ENCODE results near the gene USP3. TPM values are rescaled to one million over a fixed set of nuclear protein-coding genes. Genes with fewer than 3 reads are reported as not detected.
"Not testable (repeated sequence)": the region's sequence is repeated elsewhere in the genome, so short reads cannot be mapped to it uniquely, and the experiment has no call there.

The USP3 gene
- total RNA-seq, 1 donor from 2014 or later: 64.2 TPM

GRCh38 chr15:63612300-63612699 lies 107.9 kb downstream of the USP3 start:
- H3K4me1 ChIP-seq: peaks cover 17% of the 10 kb centered on the region
- Mint-ChIP-seq H3K4me1 (peaks cover 38% of the 10 kb centered on the region), H3K27ac (no peak overlapping the region), H3K4me3 (no peak overlapping the region), H3K9me3 (no peaks in the 10 kb centered on the region), H3K27me3 (ENCODE audit: insufficient read depth, low read depth) (no peaks in the 10 kb centered on the region), H3K36me3 (peaks cover 43% of the 10 kb centered on the region)
- H3K79me2 ChIP-seq (ENCODE audit: low read depth): no peaks in the 10 kb centered on the region
- H3K27ac ChIP-seq: no peak overlapping the region
- H4K20me1 ChIP-seq (ENCODE audit: low read depth): peaks cover 5% of the 10 kb centered on the region
- no peak for TF ChIP-seq CTCF (IDR thresholded peaks at IDR 0.05)
- no peak for TF ChIP-seq EZH2 (IDR thresholded peaks at IDR 0.05)
- no peak overlapping the region for H3K4me3 ChIP-seq
- H3K9ac ChIP-seq: no peak overlapping the region
- DNase-seq (ENCODE audit: low spot score): no peak
- no peaks in the 10 kb centered on the region for H3K9me3 ChIP-seq (ENCODE audit: low read depth)
- H3K36me3 ChIP-seq: no peaks in the 10 kb centered on the region
- H3F3A ChIP-seq (ENCODE audit: low read depth): peaks cover 23% of the 10 kb centered on the region
- H2AFZ ChIP-seq (replicated peaks): no peak overlapping the region
- H3K27me3 ChIP-seq: no peaks in the 10 kb centered on the region
- H3K4me2 ChIP-seq: no peak overlapping the region

GRCh38 chr15:63615935-63616334 lies 111.5 kb downstream of the USP3 start:
- Histone ChIP-seq H4K20me1 (ENCODE audit: low read depth) (peaks cover 5% of the 10 kb centered on the region), H3K4me3 (no peak overlapping the region), H3K36me3 (no peaks in the 10 kb centered on the region), H3K27ac (no peak overlapping the region), H3K4me1 (peaks cover 7% of the 10 kb centered on the region), H2AFZ (replicated peaks) (no peak overlapping the region), H3K4me2 (no peak overlapping the region), H3K9me3 (ENCODE audit: low read depth) (no peaks in the 10 kb centered on the region), H3K79me2 (ENCODE audit: low read depth) (no peaks in the 10 kb centered on the region), H3K27me3 (no peaks in the 10 kb centered on the region), H3K9ac (no peak overlapping the region), H3F3A (ENCODE audit: low read depth) (peaks cover 7% of the 10 kb centered on the region)
- DNase-seq (ENCODE audit: low spot score): no peak
- Mint-ChIP-seq H3K4me1 (peaks cover 13% of the 10 kb centered on the region), H3K4me3 (no peak overlapping the region), H3K36me3 (peaks cover 49% of the 10 kb centered on the region), H3K27me3 (ENCODE audit: insufficient read depth, low read depth) (no peaks in the 10 kb centered on the region), H3K27ac (no peak overlapping the region), H3K9me3 (peaks cover 3% of the 10 kb centered on the region)
- no peak for TF ChIP-seq EZH2 (IDR thresholded peaks at IDR 0.05)

- H3K4me3 ChIP-seq; H2AFZ ChIP-seq (replicated peaks); H3K36me3 ChIP-seq; DNase-seq (ENCODE audit: low spot score); H3K4me2 ChIP-seq; H3K9me3 ChIP-seq (ENCODE audit: low read depth); H3K4me3 Mint-ChIP-seq; H3K27me3 ChIP-seq; H3K79me2 ChIP-seq (ENCODE audit: low read depth); H3K4me1 ChIP-seq; H3K27ac Mint-ChIP-seq; H3K4me1 Mint-ChIP-seq; H3K27me3 Mint-ChIP-seq (ENCODE audit: insufficient read depth, low read depth); H4K20me1 ChIP-seq (ENCODE audit: low read depth); H3K9ac ChIP-seq; H3K27ac ChIP-seq; H3F3A ChIP-seq (ENCODE audit: low read depth): not testable (repeated sequence)
- peaks cover 55% of the 10 kb centered on the region for H3K36me3 Mint-ChIP-seq
- peaks cover 10% of the 10 kb centered on the region for H3K9me3 Mint-ChIP-seq
These were observed 112.8 kb downstream of the USP3 start for GRCh38 chr15:63617147-63617546.

GRCh38 chr15:63617627-63618026 lies 113.2 kb downstream of the USP3 start:
- not testable (repeated sequence) for H3K79me2 ChIP-seq (ENCODE audit: low read depth); H3K27ac Mint-ChIP-seq; H3F3A ChIP-seq (ENCODE audit: low read depth); H2AFZ ChIP-seq (replicated peaks); H3K36me3 ChIP-seq; H4K20me1 ChIP-seq (ENCODE audit: low read depth); H3K27me3 Mint-ChIP-seq (ENCODE audit: insufficient read depth, low read depth); H3K4me1 ChIP-seq; DNase-seq (ENCODE audit: low spot score); H3K4me1 Mint-ChIP-seq; H3K9ac ChIP-seq; H3K27ac ChIP-seq; H3K4me3 Mint-ChIP-seq; H3K9me3 ChIP-seq (ENCODE audit: low read depth); H3K4me2 ChIP-seq; H3K27me3 ChIP-seq; H3K4me3 ChIP-seq
- H3K9me3 Mint-ChIP-seq: peaks cover 10% of the 10 kb centered on the region
- H3K36me3 Mint-ChIP-seq: peaks cover 51% of the 10 kb centered on the region

GRCh38 chr15:63620760-63621159 lies 116.4 kb downstream of the USP3 start:
- not testable (repeated sequence) for H3F3A ChIP-seq (ENCODE audit: low read depth); H3K9me3 ChIP-seq (ENCODE audit: low read depth); H2AFZ ChIP-seq (replicated peaks); H3K4me3 ChIP-seq; H3K4me2 ChIP-seq; H3K27me3 ChIP-seq; H3K4me1 ChIP-seq; H3K36me3 ChIP-seq; H4K20me1 ChIP-seq (ENCODE audit: low read depth); DNase-seq (ENCODE audit: low spot score); H3K79me2 ChIP-seq (ENCODE audit: low read depth); H3K9ac ChIP-seq; H3K27me3 Mint-ChIP-seq (ENCODE audit: insufficient read depth, low read depth); H3K27ac ChIP-seq; H3K4me1 Mint-ChIP-seq; H3K27ac Mint-ChIP-seq; H3K4me3 Mint-ChIP-seq
- H3K36me3 Mint-ChIP-seq: peaks cover 45% of the 10 kb centered on the region
- H3K9me3 Mint-ChIP-seq: peaks cover 10% of the 10 kb centered on the region
